SK-N-DZ (cell line): Measurements from ENCODE around the gene CCDC9B.

Experiments used
- DNase-seq: peaks from one replicate; pipeline ENCODE4 v3.0.0-alpha.2; 2015; ENCODE audit warnings: low spot score

Gene CCDC9B

GRCh38 chr15:40345867-40346578 lies 5.3 kb upstream of the CCDC9B start:
- DNase-seq, result no peak

DNA sequence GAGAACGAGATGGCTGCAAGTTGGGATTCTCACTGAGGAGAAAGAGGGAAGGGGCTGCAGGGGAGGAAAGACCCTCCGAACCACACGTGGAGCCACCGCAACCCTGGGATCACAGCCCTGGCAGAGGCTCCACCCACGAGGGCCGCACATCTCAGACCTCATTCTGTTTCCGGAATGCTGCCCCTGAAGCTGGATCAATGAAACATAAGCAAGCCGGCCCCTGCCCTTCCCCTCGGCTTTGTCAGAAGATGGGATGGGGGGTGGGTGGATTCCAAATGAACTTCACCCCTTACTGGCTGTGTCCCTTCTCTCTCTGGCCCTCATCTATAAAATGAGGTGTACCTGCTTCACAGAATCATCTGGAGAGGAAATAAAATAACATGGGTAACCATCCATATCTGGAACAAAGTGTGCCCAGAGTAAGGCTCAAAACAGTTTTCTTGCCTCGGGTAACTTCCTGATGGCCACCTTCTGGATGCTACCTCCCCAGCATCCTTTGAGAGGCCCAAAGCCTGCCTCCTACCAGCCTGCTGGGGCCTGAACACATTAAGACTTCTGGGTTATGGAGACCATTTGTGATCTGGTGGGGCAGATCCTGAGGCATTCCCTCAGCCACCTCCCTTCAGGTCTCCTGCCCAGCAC lies 4.6 kb upstream of the CCDC9B start:
- DNase-seq, result no peak

- DNase-seq, result peak; percentile 70
These were observed 3.9 kb upstream of the CCDC9B start for GRCh38 chr15:40344631-40345120.

GRCh38 chr15:40344217-40344616 lies 3.5 kb upstream of the CCDC9B start:
- no peak for DNase-seq

DNA sequence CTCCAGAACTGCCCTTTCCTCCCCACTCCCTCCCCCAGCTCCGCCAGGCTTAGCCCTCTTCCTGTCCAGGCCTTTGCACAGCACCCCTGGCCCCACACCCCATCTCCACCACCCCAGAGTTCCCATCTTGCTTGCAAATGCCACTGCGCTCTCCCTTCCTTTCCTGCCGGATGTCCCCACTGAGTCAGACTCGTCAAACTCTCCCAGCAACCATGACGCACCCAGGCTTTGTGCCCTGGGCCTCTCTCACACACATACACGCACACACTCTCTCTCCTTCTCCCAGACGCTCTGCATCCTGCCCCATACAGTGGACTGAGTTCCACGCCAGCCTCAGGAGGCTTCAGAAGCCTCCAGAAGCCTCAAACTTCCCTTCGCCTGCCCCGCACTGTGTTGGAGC lies 2.8 kb upstream of the CCDC9B start:
- DNase-seq, result no peak

DNA sequence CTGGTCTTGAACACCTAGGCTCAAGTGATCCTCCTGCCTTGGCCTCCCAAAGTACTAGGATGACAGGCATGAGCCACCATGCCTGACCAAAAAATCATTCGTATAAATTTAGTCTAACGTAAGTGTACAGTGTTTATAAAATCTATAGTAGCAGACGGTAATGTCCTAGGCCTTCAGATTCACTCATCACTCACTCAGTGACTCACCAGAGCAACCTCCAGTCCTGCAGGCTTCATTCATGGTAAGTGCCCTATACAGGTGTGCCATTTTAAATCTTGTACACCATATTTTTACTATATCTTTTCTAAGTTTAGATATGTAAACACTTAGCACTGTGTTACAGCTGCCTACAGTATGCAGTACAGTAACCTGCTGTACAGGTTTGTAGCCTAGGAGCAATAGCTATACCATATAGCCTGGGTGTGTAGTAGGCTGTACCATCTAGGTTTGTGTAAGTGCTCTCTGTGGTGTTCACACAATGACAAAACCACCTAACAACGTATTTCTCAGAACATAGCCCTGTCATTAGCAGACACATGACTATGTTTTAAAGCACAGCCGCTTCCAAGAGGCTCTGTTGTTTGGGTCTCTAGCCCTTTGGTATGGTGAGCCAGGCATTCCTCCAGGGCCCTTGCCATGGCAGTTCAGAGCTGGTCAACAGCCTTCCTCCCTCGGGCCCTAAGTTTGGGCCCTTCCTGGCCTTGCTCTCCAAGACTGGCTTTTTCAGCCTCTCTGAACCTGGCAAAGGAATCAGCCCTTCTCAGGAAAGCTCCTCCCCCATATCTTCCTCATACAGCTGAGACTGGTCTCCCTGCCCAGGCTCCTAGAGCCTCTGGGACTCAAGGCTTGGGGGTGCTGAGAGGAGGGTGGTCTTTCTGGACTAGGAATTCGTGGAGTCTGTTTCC lies 1.9 kb upstream of the CCDC9B start:
- no peak for DNase-seq

DNA sequence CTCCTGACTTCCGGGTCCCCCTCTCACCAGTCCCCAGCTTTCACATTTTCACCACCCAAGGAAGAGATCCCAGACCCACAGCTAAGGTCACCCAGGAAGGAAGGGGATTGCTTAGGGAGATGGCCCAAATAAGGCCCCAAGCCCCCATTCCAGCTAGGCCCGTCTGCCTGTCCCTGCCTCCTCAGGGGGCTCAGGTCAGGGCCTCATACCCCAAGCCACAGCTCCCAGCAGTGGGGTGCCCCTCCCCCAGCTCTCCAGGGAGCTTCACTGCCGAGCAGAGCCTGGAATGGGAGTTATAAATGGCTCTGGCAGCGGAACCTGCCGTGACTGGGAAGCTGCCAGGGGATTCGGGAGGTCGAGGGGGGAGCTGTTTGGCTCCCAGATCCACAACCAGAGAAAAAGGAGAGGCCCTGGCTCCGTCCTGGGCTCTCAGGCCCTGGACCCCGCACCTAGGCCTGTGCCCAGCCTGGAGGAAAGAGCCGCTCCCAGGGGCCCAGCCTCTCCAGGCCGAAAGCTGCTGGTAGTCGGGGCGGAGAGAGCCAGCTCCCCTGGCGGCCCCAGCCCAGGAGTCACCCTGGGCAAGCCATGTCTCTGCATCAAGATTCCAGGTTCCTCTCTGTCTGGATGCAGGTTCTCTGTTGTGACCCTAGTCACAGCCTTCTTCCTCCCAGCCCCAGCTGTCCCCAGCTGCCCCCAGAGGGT lies 550 bp downstream of the CCDC9B start:
- peak; percentile 65 for DNase-seq

DNA sequence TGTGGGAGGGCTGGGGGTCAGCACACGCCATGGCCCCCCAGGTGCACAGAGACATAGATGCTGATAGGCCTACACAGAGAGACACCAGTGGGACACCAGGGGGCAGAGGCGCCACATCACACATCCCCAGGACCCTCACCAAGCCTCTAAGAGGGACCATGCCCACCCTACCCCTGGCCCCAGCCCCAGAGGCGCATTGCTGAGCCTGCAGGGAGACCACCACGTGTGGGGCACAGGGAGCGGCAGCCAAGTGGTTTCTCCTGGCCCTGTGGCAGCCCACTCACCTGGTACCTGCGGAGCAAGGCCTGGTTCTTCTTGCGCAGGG lies 1.2 kb downstream of the CCDC9B start:
- DNase-seq, result peak; percentile 66

- no peak for DNase-seq
These were observed 1.7 kb downstream of the CCDC9B start for GRCh38 chr15:40338921-40339620.

DNA sequence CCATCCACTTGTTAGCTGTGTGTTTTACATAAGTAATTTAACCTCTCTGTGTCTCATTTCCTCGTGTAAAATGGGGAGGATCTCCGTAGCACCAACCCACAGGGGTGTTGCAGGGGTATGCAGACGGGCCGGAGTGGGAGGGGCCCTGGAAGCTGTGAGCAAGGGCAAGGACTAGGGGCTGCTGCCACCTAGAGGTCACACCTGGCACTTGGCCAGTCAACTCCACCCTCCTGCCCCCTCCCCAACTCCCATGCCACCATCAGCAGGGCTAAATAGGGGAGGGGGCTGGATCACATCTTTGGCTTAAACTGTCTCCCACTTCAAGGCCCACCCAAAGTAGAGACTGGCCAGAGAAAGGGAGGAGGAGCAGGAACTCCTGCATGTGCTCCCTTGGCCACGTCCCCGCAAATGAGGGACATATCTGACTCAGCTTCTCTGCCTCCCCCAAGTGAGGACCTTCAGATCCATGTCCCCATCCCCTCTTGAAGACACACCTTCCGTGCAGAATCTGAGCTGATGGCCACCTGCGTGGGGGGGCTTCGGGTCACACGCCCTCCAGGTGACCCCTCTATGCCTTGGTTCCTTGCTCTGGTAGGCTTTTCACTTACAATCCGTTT lies 2.6 kb downstream of the CCDC9B start:
- DNase-seq, result peak; percentile 85

- no peak for DNase-seq
These were observed 3.1 kb downstream of the CCDC9B start for GRCh38 chr15:40337597-40337996.

DNA sequence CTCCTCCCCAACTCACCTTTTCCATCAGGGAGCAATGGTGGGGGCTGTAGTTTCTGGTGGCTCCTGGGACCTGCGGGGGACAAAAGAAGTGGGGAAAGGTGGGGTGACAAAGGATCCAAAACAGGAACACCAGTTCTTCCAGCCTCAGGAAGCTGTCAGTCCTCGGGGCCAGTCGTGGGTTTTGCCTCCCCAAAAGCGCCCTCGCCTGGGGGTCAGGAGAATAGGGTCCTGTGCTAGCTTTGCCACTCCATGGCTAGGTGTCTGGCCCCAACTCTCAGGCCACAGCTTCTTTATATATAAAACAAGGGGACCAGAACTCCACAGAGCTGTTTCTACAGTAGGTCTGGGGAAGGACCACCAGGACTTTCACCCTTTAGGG lies 4.0 kb downstream of the CCDC9B start:
- no peak for DNase-seq

DNA sequence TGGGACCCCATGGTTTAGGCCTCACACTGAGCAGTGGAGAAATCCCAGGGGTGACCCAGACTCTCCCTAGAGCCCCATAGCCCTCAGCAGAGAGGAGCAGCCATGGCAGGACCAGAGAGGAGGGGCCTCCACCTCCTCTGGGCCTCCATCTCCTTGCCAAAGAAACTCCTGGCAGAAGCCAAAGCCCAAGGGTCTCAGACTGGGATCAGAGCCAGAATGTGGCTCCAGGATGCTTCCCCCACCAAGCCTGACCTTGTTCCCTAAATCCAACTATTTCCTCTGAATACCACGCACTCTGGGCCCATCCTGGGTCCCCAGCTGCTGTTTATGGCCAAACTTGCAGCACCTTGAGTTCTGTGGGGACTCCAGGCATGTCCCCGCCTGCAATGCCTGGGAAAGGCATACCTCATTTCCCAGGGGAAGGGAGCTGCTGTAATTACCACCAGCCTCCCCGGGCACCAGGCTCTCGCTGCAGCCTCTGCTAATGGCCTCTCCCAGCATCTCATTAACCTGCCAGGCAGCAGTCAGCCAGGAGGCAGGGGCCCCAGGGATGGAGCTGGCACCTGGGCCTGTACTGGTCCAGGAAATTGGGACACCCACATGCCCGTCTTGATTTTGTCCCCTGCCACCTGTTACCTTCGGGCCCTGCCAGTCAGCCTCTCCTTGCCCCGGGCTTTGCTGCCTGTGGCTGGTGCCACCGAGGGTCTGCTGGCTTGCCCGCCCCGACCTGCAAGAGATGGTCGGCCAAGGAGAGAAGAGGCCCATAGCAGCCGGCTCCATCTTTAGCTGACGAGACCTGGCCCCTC lies 4.6 kb downstream of the CCDC9B start:
- DNase-seq, result no peak

DNA sequence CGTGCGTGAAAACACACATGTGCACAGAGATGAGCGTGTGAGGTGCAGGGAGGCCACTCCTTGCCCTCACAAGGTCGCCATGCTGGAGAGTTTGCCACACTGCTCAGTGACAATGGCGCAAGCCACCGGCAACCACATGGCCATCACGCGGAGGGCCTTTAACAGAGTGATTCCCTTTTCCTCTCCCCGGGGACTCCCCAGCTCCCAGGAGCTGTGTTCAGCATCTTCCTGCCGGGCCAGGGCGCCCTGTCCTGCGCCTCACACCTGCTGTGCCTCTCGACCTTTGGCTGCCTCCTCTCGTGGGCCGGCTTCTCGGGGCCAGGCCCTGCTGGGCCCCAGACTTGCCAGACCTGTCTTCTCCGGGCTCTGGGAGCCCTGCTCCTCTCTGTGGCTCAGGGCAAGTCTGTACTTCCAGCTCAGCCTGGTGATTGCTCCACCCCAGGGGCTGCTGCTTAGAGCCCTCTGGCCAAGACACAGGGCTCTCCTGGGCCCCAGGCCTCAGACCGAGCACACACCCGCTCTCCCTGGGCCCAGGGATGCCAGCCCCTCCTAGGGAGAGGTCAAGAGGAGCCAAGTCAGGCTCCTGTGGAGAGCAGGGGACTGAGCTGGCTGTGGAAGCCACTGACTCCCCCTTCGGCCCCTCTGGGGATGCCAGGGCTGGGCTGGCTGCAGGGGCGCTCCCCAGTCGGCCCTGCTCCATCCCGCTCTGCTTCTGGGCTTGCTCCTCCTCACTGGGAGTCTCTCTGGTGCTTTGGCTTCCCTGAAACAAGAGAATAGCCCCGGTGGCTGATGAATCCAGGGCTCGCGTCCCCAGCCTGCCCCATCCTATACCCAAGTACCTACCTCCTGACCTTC lies 5.6 kb downstream of the CCDC9B start:
- DNase-seq, result no peak

GRCh38 chr15:40334541-40334940 lies 6.2 kb downstream of the CCDC9B start:
- no peak for DNase-seq

DNA sequence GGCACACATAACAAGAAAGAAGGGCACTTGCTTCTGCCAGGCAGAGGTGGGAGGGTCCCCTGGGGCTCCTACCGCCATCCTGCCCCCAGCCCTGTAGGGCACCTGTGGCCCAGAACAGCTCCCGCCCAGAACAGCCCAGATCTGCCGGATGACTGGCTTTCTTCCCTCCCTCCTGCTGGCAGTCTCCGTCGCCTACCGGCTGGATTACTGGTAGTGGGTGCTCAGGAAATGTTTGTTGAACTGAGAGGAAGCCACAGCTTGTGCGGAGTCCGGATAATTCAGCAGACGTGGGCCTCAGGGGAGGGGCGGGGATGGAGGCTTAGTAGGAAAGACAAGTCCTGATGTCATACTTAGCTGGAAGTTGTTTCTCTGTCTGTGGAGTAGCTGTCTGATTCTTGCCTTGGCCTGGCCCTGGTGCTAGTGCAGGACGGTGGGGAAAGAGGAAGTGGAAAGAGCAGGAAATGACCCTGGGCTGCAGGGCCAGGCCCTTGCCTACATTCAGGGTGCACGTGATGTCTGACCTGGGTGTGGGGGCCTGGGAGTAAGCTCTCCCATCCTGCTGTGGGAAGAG lies 6.7 kb downstream of the CCDC9B start:
- no peak for DNase-seq

GRCh38 chr15:40332113-40332781 lies 8.5 kb downstream of the CCDC9B start:
- no peak for DNase-seq

DNA sequence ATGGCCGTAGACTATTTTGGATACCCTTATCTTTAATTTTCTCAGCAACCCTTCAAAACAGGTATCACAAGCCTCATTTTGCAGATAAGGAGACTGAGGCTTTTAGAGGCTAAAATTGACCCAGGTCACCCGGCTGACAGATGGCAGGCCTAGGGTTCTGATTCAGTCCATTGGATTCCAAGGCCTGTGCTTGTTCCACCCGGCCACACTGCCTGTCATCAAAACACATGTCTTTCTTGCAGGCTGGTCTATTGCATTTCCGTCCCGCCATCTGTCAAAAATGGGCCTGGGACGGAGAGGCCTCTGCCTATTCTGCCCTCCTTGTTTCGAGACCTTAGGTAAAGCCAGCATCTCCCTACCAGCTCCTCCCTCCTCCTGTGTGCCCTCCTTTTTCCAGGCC lies 9.1 kb downstream of the CCDC9B start:
- DNase-seq, result no peak
